OCI-LY1 (cell line): ENCODE results near the gene TCP11.

Experiments used
- H2AFZ ChIP-seq: fragments of 200-600 bp; sonication (generic), shearing (Covaris generic); 2 replicates; pipeline ENCODE4 v1.6.0; 2014; ENCODE audit warnings: antibody characterized with exemption, mild to moderate bottlenecking, low read length
- H3F3A ChIP-seq: fragments of 200-600 bp; sonication (generic), shearing (Covaris generic); 2 replicates; pipeline ENCODE4 v1.6.0; 2014; ENCODE audit warnings: mild to moderate bottlenecking, antibody characterized with exemption, low read length, moderate library complexity; ENCODE audit not compliant: insufficient read depth
- H3K27ac ChIP-seq: fragments of 200-600 bp; sonication (generic); 2 replicates; pipeline ENCODE4 v1.5.1; 2014; ENCODE audit warnings: low read length, mixed run types, mild to moderate bottlenecking, low read depth; ENCODE audit not compliant: poor library complexity, severe bottlenecking
- H3K27me3 ChIP-seq: fragments of 200-600 bp; sonication (generic); 2 replicates; pipeline ENCODE4 v1.6.0; 2014; ENCODE audit warnings: antibody characterized with exemption, mild to moderate bottlenecking, low read length, moderate library complexity; ENCODE audit not compliant: insufficient read depth
- H3K36me3 ChIP-seq: fragments of 200-600 bp; sonication (generic); 2 replicates; pipeline ENCODE4 v1.6.1; 2014; ENCODE audit warnings: mild to moderate bottlenecking, antibody characterized with exemption, low read length, moderate library complexity, mixed read lengths; ENCODE audit not compliant: insufficient read depth
- H3K4me1 ChIP-seq: fragments of 200-600 bp; sonication (generic); 2 replicates; pipeline ENCODE4 v1.5.1; 2014; ENCODE audit warnings: mild to moderate bottlenecking, low read length, moderate library complexity; ENCODE audit not compliant: insufficient read depth, severe bottlenecking
- H3K4me2 ChIP-seq: fragments of 200-600 bp; sonication (generic), shearing (Covaris generic); 2 replicates; pipeline ENCODE4 v1.6.1; 2014; ENCODE audit warnings: low read length
- H3K4me3 ChIP-seq: fragments of 200-600 bp; sonication (generic); 2 replicates; pipeline ENCODE4 v1.5.1; 2014; ENCODE audit warnings: low read length, low read depth, mild to moderate bottlenecking, mixed read lengths; ENCODE audit not compliant: poor library complexity, severe bottlenecking
- H3K79me2 ChIP-seq: fragments of 200-600 bp; shearing (Covaris generic); 2 replicates; pipeline ENCODE4 v1.6.1; 2016; ENCODE audit warnings: mixed run types, low read length, mixed read lengths; ENCODE audit not compliant: insufficient read depth
- H3K9ac ChIP-seq: fragments of 200-600 bp; sonication (generic), shearing (Covaris generic); 2 replicates; pipeline ENCODE4 v1.6.1; 2014; ENCODE audit warnings: mild to moderate bottlenecking, low read length, mixed read lengths
- H3K9me2 ChIP-seq: fragments of 200-600 bp; sonication (generic), shearing (Covaris generic); 2 replicates; pipeline ENCODE4 v1.6.1; 2014; ENCODE audit warnings: low read depth, mild to moderate bottlenecking, low read length, mixed read lengths
- H3K9me3 ChIP-seq: fragments of 200-600 bp; shearing (Covaris generic); 2 replicates; pipeline ENCODE4 v1.6.1; 2014; ENCODE audit warnings: low read length, mixed read lengths
- H4K20me1 ChIP-seq: fragments of 200-600 bp; sonication (generic), shearing (Covaris generic); 2 replicates; pipeline ENCODE4 v1.6.0; 2016; ENCODE audit warnings: mild to moderate bottlenecking, low read length; ENCODE audit not compliant: insufficient read depth
- EZH2 ChIP-seq: fragments of 200-600 bp; sonication (generic), shearing (Covaris generic); IDR thresholded peaks from 2 replicates; pipeline ENCODE4 v1.8.0; 2017; ENCODE audit warnings: borderline replicate concordance, mixed run types, mild to moderate bottlenecking, antibody characterized with exemption, low read length, moderate library complexity, mixed read lengths
- TF ChIP-seq, protein P1 (sequence below): fragments of 200-600 bp; sonication (generic), shearing (Covaris generic); IDR thresholded peaks from 2 replicates; pipeline ENCODE4 v1.5.1; 2017; ENCODE audit warnings: mild to moderate bottlenecking, antibody characterized with exemption, low read length, moderate library complexity, mixed read lengths

TCP11 gene

DNA sequence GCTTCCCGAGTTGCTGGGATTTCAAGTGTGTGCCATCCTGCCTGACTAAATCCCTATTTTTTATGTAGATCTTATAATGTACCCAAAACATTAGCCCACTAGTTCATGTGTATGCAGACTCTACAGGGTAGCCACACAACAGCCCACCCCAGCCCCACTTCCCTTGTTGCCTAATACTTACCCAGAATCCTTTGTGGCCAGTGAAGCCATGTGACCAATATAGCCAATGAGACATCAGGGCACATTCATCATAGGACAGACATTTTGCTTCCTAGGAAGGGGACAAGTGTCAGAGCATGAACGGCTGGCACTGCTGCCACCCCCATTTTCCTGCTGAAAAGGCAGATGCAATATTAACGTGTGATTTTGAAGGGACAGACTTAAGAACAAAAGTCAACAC is 36.0 kb upstream of the TCP11 start:
- Histone ChIP-seq H2AFZ (no peak overlapping the region), H4K20me1 (no peaks in the 10 kb centered on the region), H3F3A (no peaks in the 10 kb centered on the region), H3K4me2 (no peak overlapping the region), H3K27ac (no peak overlapping the region), H3K4me3 (no peak overlapping the region), H3K36me3 (no peaks in the 10 kb centered on the region), H3K27me3 (no peaks in the 10 kb centered on the region), H3K79me2 (no peaks in the 10 kb centered on the region), H3K4me1 (no peaks in the 10 kb centered on the region), H3K9me2 (no peaks in the 10 kb centered on the region), H3K9ac (no peak overlapping the region), H3K9me3 (no peaks in the 10 kb centered on the region)
- TF ChIP-seq, protein P1, sequence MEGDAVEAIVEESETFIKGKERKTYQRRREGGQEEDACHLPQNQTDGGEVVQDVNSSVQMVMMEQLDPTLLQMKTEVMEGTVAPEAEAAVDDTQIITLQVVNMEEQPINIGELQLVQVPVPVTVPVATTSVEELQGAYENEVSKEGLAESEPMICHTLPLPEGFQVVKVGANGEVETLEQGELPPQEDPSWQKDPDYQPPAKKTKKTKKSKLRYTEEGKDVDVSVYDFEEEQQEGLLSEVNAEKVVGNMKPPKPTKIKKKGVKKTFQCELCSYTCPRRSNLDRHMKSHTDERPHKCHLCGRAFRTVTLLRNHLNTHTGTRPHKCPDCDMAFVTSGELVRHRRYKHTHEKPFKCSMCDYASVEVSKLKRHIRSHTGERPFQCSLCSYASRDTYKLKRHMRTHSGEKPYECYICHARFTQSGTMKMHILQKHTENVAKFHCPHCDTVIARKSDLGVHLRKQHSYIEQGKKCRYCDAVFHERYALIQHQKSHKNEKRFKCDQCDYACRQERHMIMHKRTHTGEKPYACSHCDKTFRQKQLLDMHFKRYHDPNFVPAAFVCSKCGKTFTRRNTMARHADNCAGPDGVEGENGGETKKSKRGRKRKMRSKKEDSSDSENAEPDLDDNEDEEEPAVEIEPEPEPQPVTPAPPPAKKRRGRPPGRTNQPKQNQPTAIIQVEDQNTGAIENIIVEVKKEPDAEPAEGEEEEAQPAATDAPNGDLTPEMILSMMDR: no peak
- TF ChIP-seq EZH2: no peak

DNA sequence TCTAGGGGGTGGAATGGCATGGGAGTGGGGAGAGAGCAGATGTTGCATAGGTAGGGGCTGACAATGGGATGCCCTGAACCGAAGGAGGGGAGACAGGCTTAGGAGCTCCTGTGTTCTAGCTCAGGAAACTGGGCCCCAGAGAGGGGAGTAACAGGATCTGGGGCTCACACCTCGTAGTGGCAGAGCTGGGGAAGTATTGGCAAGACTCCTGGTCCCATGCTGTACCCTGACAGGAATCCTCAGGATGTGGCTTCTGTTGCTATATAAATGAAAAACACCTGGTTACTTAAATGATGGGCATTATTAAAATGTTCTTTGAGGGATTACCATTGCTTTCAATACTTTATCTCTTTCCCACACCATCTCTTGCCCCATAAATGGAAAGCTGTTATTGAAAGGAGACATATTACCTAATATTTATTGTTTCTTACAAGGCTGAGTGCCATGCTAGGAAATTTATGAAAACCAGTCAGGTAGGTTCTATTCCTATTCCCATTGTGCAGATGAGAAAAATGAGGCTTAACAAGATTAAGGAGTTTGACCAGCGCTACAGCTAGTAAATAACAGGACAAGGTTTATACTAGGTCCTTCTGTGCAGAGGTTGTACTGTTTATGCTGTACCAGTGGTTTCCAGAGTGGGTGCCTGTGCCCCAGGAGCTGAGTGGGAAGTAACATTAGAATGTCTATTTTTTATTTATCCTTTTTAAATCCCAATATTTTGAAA is 35.3 kb upstream of the TCP11 start:
- Histone ChIP-seq H3K9ac (no peak overlapping the region), H3K4me2 (no peak overlapping the region), H3K9me3 (no peaks in the 10 kb centered on the region), H3K27ac (no peak overlapping the region), H2AFZ (no peak overlapping the region), H3K4me1 (no peaks in the 10 kb centered on the region), H3K9me2 (no peaks in the 10 kb centered on the region), H4K20me1 (no peaks in the 10 kb centered on the region), H3F3A (no peaks in the 10 kb centered on the region), H3K79me2 (no peaks in the 10 kb centered on the region), H3K4me3 (no peak overlapping the region), H3K27me3 (no peaks in the 10 kb centered on the region), H3K36me3 (no peaks in the 10 kb centered on the region)
- TF ChIP-seq, protein P1: no peak
- TF ChIP-seq EZH2: no peak

DNA sequence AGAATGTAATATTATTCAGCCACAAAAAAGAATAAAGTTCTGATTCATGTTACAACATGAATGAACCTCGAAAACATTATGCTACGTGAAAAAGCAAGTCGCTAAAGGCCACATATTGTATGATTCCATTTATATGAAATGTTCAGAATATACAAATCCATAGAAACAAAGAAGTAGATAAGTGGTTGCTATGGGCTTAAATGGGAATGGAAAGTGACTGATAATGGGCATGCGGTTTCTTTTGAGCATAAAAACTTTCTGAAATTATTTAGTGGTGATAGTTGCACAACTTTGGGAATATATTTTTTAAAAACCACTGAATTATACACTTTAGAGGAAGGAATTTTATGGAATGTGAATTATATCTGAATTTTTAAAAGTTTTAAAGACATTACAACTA is 33.4 kb upstream of the TCP11 start:
- Histone ChIP-seq H3K79me2 (no peaks in the 10 kb centered on the region), H2AFZ (no peak overlapping the region), H3K4me3 (no peak overlapping the region), H3K9me3 (no peaks in the 10 kb centered on the region), H3K4me1 (no peaks in the 10 kb centered on the region), H3K27me3 (0 out of 2 replicates have a peak, but pooled peaks cover 5% of the 10 kb centered on the region), H3F3A (no peaks in the 10 kb centered on the region), H3K36me3 (no peaks in the 10 kb centered on the region), H3K9me2 (no peaks in the 10 kb centered on the region), H3K9ac (no peak overlapping the region), H3K4me2 (no peak overlapping the region), H4K20me1 (no peaks in the 10 kb centered on the region), H3K27ac (no peak overlapping the region)
- TF ChIP-seq, protein P1: no peak
- TF ChIP-seq EZH2: no peak
